A673 (cell line): ENCODE measurements around the gene HDAC4. TPM values are rescaled to one million over a fixed set of nuclear protein-coding genes. Genes with fewer than 3 reads are reported as not detected.

Experiments used
- BruUV-seq: library from RNA; stranded (reverse); fragments of 400-500 nt; replicated peaks from 2 replicates; lab custom pipeline; 2021; lab: Mats Ljungman, UMichigan
- CTCF ChIA-PET: fragments of 300-600 bp; sonication (Branson Sonifier 250); formaldehyde crosslinking; loops from one replicate; lab custom pipeline; 2022; ENCODE audit warnings: antibody characterized with exemption; lab: Charles Lee
- POLR2A ChIA-PET: fragments of 300-600 bp; sonication (Branson Sonifier 250); formaldehyde crosslinking; loops from one replicate; lab custom pipeline; 2022; ENCODE audit warnings: antibody characterized with exemption; ENCODE audit not compliant: low non-redundant PET; lab: Charles Lee
- DNase-seq: peaks from one replicate; pipeline ENCODE4 v3.0.0-alpha.2; 2015; ENCODE audit warnings: low spot score
- H3K27ac ChIP-seq: fragments of 200-600 bp; sonication (generic); 2 replicates; pipeline ENCODE4 v1.5.1; 2016; ENCODE audit warnings: mixed run types, low read depth, mild to moderate bottlenecking, mixed read lengths, antibody characterized with exemption, low read length; ENCODE audit not compliant: poor library complexity, severe bottlenecking
- H3K27me3 ChIP-seq: fragments of 200-600 bp; sonication (generic); replicated peaks from 2 replicates; pipeline ENCODE4 v1.6.1; 2017; ENCODE audit warnings: mixed run types, low read depth, mild to moderate bottlenecking, mixed read lengths, antibody characterized with exemption, low read length; ENCODE audit not compliant: insufficient read depth, poor library complexity
- H3K36me3 ChIP-seq: fragments of 200-600 bp; sonication (generic); 2 replicates; pipeline ENCODE4 v1.6.1; 2016; ENCODE audit warnings: mixed run types, mild to moderate bottlenecking, mixed read lengths, antibody characterized with exemption, low read length; ENCODE audit not compliant: insufficient read depth, poor library complexity, severe bottlenecking
- H3K4me1 ChIP-seq: fragments of 200-600 bp; sonication (generic); 2 replicates; pipeline ENCODE4 v1.6.1; 2017; ENCODE audit warnings: mixed run types, mild to moderate bottlenecking, mixed read lengths, antibody characterized with exemption, low read length; ENCODE audit not compliant: insufficient read depth, poor library complexity, severe bottlenecking
- H3K4me3 ChIP-seq: fragments of 200-600 bp; sonication (generic); 2 replicates; pipeline ENCODE4 v1.5.1; 2016; ENCODE audit warnings: low read depth, mixed run types, mild to moderate bottlenecking, mixed read lengths, low read length; ENCODE audit not compliant: poor library complexity, severe bottlenecking
- H3K9me3 ChIP-seq: fragments of 200-600 bp; sonication (generic); 2 replicates; pipeline ENCODE4 v1.6.1; 2016; ENCODE audit warnings: mixed run types, low read depth, mild to moderate bottlenecking, mixed read lengths, antibody characterized with exemption, low read length; ENCODE audit not compliant: poor library complexity, severe bottlenecking
- CTCF ChIP-seq: fragments of 300-800, 200-600 bp; sonication (generic); conservative IDR thresholded peaks from 2 replicates; pipeline ENCODE4 v1.5.1; 2017; ENCODE audit warnings: low read depth, mild to moderate bottlenecking, antibody characterized with exemption, low read length, moderate library complexity, mixed read lengths
- EZH2 ChIP-seq: fragments of 200-600 bp; sonication (generic); IDR thresholded peaks from 2 replicates; pipeline ENCODE4 v1.6.1; 2017; ENCODE audit warnings: borderline replicate concordance, low read depth, mild to moderate bottlenecking, mixed read lengths, antibody characterized with exemption, low read length; ENCODE audit not compliant: poor library complexity, severe bottlenecking
- intact Hi-C: fragments of 100-400 bp; cut with micrococcal nuclease; formaldehyde crosslinking; loops from one replicate; pipeline ENCODE4 v1.10.0; 2022; ENCODE audit not compliant: unreplicated experiment
- total RNA-seq: library from RNA; stranded (reverse); gene quantifications from 2 replicates; pipeline ENCODE4 v1.2.3, GENCODE V29; 2021

The HDAC4 gene
- total RNA-seq, 1 experiment from 2014 or later: 40.0 TPM

GRCh38 chr2:239103125-239104098 lies 297.4 kb downstream of the HDAC4 start:
- DNase-seq: no peak
- ChIA-PET POLR2A (no interaction called here), CTCF (no interaction called here)
- TF ChIP-seq EZH2: no peak
- no peak for TF ChIP-seq CTCF
- intact Hi-C loops: no loop called here
- no peaks in the 10 kb centered on the region for H3K27me3 ChIP-seq
- no peak overlapping the region for H3K27ac ChIP-seq
- no peaks in the 10 kb centered on the region for H3K4me1 ChIP-seq
- no peaks in the 10 kb centered on the region for H3K9me3 ChIP-seq
- no peaks in the 10 kb centered on the region for H3K36me3 ChIP-seq
- H3K4me3 ChIP-seq: no peak overlapping the region
- no TSS peak for BruUV-seq

GRCh38 chr2:239102266-239102665 lies 298.6 kb downstream of the HDAC4 start:
- Histone ChIP-seq H3K27me3 (no peaks in the 10 kb centered on the region), H3K4me3 (no peak overlapping the region), H3K36me3 (no peaks in the 10 kb centered on the region), H3K9me3 (no peaks in the 10 kb centered on the region), H3K27ac (no peak overlapping the region), H3K4me1 (no peaks in the 10 kb centered on the region)
- CTCF ChIA-PET: no interaction called here
- intact Hi-C loops: no loop called here
- DNase-seq: no peak
- no TSS peak for BruUV-seq
- no peak for TF ChIP-seq CTCF
- no peak for TF ChIP-seq EZH2
- POLR2A ChIA-PET: no interaction called here

GRCh38 chr2:239101807-239102206 lies 299.0 kb downstream of the HDAC4 start:
- intact Hi-C loops: no loop called here
- CTCF ChIA-PET: no interaction called here
- no peak for DNase-seq
- Histone ChIP-seq H3K36me3 (no peaks in the 10 kb centered on the region), H3K27me3 (no peaks in the 10 kb centered on the region), H3K27ac (no peak overlapping the region), H3K9me3 (no peaks in the 10 kb centered on the region), H3K4me3 (no peak overlapping the region), H3K4me1 (no peaks in the 10 kb centered on the region)
- BruUV-seq: no TSS peak
- POLR2A ChIA-PET: no interaction called here
- TF ChIP-seq EZH2 (no peak), CTCF (no peak)
